ENCODE data around the gene THSD8. TPM values are rescaled to one million over a fixed set of nuclear protein-coding genes. Genes with fewer than 3 reads are reported as not detected.
A peak's percentile ranks its signal among the peaks of the same experiment; 100 is the strongest.

The THSD8 gene
- polyA plus RNA-seq, 3 donors: 4.7 to 9.0 (median 6.7) TPM

GRCh38 chr19:12778017-12778904 is 23.6 kb upstream of the THSD8 start:
- DNase-seq (ENCODE audit: extremely low read depth in 1 of 11, low read depth in 9 of 11, low spot score in 4 of 11): no peak

GRCh38 chr19:12778905-12779161 is 23.0 kb upstream of the THSD8 start:
- no peak for DNase-seq (ENCODE audit: extremely low read depth in 1 of 11, low read depth in 9 of 11, low spot score in 4 of 11)

GRCh38 chr19:12779162-12779993 is 22.5 kb upstream of the THSD8 start:
- DNase-seq (ENCODE audit: extremely low read depth in 1 of 11, low read depth in 9 of 11, low spot score in 4 of 11): no peak

GRCh38 chr19:12782174-12782423 is 19.8 kb upstream of the THSD8 start:
- no peak for DNase-seq (ENCODE audit: extremely low read depth in 1 of 11, low read depth in 9 of 11, low spot score in 4 of 11)

DNA sequence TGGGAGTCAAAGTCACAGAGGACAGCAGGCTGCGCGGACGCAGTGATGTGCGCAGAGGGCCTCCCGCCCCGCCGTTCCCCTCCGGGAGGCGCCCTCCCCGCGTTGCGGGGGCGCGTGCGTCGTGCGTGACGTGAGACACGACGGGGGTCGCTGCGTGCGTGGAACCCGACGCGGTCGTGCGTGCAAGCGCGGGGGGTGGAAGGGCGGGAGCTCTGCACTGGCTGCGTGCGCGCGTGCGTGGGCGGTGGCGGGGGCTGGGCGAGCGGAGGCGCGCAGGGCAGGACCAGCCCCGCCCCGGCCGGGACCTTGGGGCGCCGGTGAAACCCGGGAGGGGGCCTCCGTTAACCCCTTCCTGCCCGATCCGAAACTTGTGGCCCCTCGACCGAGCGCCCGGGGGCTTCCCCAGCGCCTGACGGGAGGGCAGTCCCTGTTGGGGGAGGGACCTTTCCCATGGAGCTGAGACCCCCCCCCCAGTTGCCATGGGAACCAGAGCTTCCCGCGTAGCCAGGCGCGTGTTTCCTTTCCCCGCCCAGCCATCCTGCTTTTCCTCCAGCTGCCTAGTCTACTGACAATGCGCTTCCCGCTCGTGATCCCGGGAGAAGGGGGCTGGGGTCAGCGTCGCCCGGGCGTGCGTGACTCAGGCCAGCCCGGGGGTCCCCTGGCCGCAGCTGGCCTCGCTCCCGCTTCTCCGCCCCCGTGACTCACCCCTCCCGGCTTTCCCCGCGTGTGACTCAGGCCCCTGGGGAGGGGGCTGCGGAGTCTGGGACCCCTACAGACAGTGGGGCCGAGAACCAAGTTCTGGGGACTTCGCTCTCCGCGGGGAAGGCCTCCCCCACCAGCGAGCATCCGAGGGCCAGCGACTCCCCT is 19.2 kb upstream of the THSD8 start:
- DNase-seq (ENCODE audit: extremely low read depth in 1 of 11, low read depth in 9 of 11, low spot score in 4 of 11): peak in 1 of 11 donors; percentile 81

DNA sequence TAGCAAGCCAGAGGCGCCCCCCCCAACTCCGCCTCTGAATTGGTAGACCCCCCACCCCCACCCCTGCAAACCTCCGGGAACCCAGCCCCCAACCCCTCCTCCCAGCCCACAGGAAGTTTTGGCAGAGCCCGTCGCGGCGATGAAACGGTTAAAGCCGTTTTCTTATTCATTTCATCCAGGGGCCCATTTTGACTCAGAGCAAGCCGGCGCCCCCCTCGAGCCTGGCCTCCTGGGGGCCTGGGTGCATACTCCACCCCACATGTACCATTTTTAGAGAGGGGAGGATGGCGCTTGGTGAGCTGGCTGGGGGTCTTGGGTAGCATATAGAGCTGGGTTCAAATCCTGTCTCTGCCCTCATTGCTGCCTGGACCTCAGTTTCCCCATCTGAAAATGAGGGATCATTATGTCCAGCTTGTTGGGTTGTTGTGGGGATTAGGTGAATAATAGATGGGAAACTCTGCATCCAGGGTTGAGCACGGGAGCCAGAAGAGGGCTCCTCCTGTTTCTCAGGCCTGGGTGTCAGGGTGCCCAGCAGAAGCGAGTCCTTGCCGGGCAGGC is 18.5 kb upstream of the THSD8 start:
- DNase-seq (ENCODE audit: extremely low read depth in 1 of 11, low read depth in 9 of 11, low spot score in 4 of 11): no peak

GRCh38 chr19:12783849-12784393 is 17.9 kb upstream of the THSD8 start:
- no peak for DNase-seq (ENCODE audit: extremely low read depth in 1 of 11, low read depth in 9 of 11, low spot score in 4 of 11)

DNA sequence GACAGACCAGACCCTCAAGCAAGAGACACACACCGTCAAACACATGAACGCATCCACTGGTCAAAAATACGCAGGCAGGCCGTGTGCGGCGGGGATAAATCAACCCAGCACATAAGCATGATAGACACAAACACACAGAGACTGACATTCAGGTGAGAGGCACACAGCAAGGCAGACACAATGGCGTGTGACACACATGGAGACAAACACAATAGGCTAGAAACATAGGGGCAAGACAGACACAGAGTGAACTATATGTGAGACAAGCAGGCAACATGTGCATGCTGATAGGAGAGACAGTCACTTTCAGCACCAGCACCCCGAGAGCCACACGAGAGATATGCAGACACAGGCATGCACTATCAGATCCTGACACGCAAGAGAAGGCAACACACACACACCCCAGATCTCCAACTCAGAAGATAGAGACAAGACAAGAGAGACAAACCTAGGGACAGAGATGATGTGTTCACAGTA is 17.4 kb upstream of the THSD8 start:
- DNase-seq (ENCODE audit: extremely low read depth in 1 of 11, low read depth in 9 of 11, low spot score in 4 of 11): no peak

GRCh38 chr19:12784871-12785430 is 16.9 kb upstream of the THSD8 start:
- no peak for DNase-seq (ENCODE audit: extremely low read depth in 1 of 11, low read depth in 9 of 11, low spot score in 4 of 11)

DNA sequence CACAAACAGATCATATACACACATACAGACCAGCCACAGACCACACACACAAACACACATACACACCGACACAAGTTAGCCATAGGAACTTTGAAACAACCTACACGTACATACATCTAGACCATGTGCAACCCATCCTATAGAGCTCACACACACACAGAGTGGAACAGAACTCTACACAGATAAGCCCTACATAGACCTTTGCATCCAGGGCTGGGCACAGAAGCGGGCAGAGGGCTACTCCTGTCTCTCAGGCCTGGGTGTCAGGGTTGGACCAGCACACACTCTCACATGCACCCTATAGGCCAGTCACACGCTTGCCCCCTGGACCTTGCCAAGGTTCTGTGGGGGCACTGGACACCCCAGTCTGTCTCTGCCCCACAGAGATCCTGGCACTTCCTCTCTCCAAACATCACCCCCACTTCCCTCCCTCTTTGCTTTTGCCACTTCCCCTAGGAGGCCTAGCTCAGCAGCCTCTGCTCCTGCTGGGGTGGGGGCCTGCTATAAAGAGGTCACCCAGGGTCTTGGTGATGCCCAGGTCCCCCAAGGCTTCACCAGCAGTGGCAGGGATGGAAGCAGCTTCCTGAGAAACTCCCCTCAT is 16.3 kb upstream of the THSD8 start:
- no peak for DNase-seq (ENCODE audit: extremely low read depth in 1 of 11, low read depth in 9 of 11, low spot score in 4 of 11)

GRCh38 chr19:12786141-12786870 is 15.6 kb upstream of the THSD8 start:
- no peak for DNase-seq (ENCODE audit: extremely low read depth in 1 of 11, low read depth in 9 of 11, low spot score in 4 of 11)

DNA sequence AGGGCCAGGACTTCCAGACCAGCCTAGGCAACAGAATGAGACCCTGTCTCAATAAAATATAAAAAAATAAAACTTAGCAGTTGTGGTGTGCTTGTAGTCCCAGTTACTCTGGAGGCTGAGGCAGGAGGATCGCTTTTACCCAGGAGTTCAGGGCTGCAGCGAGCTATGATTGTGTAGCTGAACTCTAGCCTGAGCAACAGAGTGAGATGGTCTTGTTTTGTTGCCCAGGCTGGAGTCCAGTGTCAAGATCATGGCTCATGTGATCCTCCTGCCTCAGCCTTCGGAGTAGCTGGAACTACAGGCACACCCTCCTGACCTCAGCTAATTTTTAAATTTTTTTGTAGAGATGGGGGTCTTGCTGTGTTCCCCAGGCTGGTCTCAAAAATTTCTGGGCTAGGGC is 14.9 kb upstream of the THSD8 start:
- DNase-seq (ENCODE audit: extremely low read depth in 1 of 11, low read depth in 9 of 11, low spot score in 4 of 11): no peak

DNA sequence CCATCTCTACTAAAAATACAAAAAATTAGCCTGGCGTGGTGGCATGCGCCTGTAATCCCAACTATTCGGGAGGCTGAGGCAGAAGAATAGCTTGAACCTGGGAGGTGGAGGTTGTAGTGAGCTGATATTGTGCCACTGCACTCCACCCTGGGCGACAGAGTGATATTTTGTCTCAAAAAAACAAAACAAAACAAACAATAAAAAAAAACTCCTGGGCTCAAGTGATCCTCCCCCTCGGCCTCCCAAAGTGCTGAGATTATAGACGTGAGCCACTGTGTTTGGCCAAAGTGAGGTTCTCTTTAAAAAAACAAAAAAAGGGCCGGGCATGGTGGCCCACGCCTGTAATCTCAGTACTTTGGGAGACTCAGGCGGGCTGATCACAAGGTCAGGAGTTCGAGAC is 14.4 kb upstream of the THSD8 start:
- DNase-seq (ENCODE audit: extremely low read depth in 1 of 11, low read depth in 9 of 11, low spot score in 4 of 11): no peak

GRCh38 chr19:12788042-12788681 is 13.7 kb upstream of the THSD8 start:
- DNase-seq (ENCODE audit: extremely low read depth in 1 of 11, low read depth in 9 of 11, low spot score in 4 of 11): no peak

GRCh38 chr19:12788682-12789097 is 13.2 kb upstream of the THSD8 start:
- no peak for DNase-seq (ENCODE audit: extremely low read depth in 1 of 11, low read depth in 9 of 11, low spot score in 4 of 11)

- no peak for DNase-seq (ENCODE audit: extremely low read depth in 1 of 11, low read depth in 9 of 11, low spot score in 4 of 11)
These were observed 12.6 kb upstream of the THSD8 start for GRCh38 chr19:12789098-12789903.

Measured in renal cortex interstitium (tissue), 11 donors.